Small intestine (tissue), 7 donors: ENCODE results near the gene CTRB1. TPM values are rescaled to one million over a fixed set of nuclear protein-coding genes. Genes with fewer than 3 reads are reported as not detected.
"Not testable (repeated sequence)": the region's sequence is repeated elsewhere in the genome, so short reads cannot be mapped to it uniquely, and the experiment has no call there.

Experiments used
- DNase-seq, 2 donors: peaks; one replicate each; pipeline versions ENCODE4 v3.0.0 to v3.0.0-alpha.2; 2013
- FAIRE-seq: peaks from 2 replicates; lab custom pipeline; 2012; peaks lifted over from hg19 to GRCh38; lab: Jason Lieb, UNC
- H3K27ac ChIP-seq, 3 donors: one replicate each; pipeline ENCODE4 v1.5.1; 2013; ENCODE audit warnings: low read length in 2 of 3, mild to moderate bottlenecking in 2 of 3, control low read depth in 1 of 3, inconsistent platforms in 1 of 3, low read depth in 1 of 3, moderate library complexity in 1 of 3
- H3K27me3 ChIP-seq, 3 donors: one replicate each; pipeline ENCODE4 v1.6.1; 2013; ENCODE audit warnings: low read length in 3 of 3, inconsistent platforms in 1 of 3; ENCODE audit not compliant: control insufficient read depth in 3 of 3, insufficient read depth in 3 of 3
- H3K36me3 ChIP-seq, 3 donors: one replicate each; pipeline ENCODE4 v1.6.1; 2013; ENCODE audit warnings: low read length in 3 of 3, inconsistent platforms in 1 of 3, low read depth in 1 of 3, mild to moderate bottlenecking in 1 of 3, moderate library complexity in 1 of 3; ENCODE audit not compliant: control insufficient read depth in 3 of 3, insufficient read depth in 2 of 3
- H3K4me1 ChIP-seq, 3 donors: one replicate each; pipeline ENCODE4 v1.6.1; 2013; ENCODE audit warnings: low read length in 2 of 3, inconsistent platforms in 1 of 3, low read depth in 1 of 3, mild to moderate bottlenecking in 1 of 3, moderate library complexity in 1 of 3; ENCODE audit not compliant: control insufficient read depth in 3 of 3, insufficient read depth in 2 of 3
- H3K4me3 ChIP-seq, 3 donors: one replicate each; pipeline ENCODE4 v1.5.1; 2013; ENCODE audit warnings: low read length in 3 of 3, control low read depth in 1 of 3, inconsistent platforms in 1 of 3, low read depth in 1 of 3, mild to moderate bottlenecking in 1 of 3, moderate library complexity in 1 of 3
- H3K9me3 ChIP-seq, 2 donors: one replicate each; pipeline ENCODE4 v1.6.1; 2013; ENCODE audit warnings: low read depth in 1 of 2, low read length in 1 of 2; ENCODE audit not compliant: control insufficient read depth in 2 of 2, insufficient read depth in 1 of 2
- WGBS, 3 donors: extraction: QIAGEN DNeasy Blood & Tissue Kit; methylation state at CpG; one replicate each; pipeline ENCODE4 v1.1.7; 2013; 5-methylcytosine and 5-hydroxymethylcytosine counted together
- polyA plus RNA-seq, 4 donors: library from polyadenylated mRNA; stranded (reverse) in 3 of 4; unstranded in 1 of 4; fragments of 200-250 nt in 3 of 4; fragments of 120-200 nt in 1 of 4; gene quantifications; one replicate each; pipeline versions ENCODE4 v1.2.1 to v1.2.3, GENCODE V29; 2013
- donor health status: healthy with polysubstance abuse.
- donor health status: control.
- donor health status: control.
- donor health status: Bipolar disorder and iron deficiency.
- donor health status: healthy.

Gene CTRB1
- polyA plus RNA-seq, 4 donors: 0.04 to 23.7 (median 3.6) TPM

GRCh38 chr16:75206749-75207451, 11.9 kb upstream of the CTRB1 start, which contains the start of gene CTRB2:
Gene CTRB2, minus strand, starts transcription at chr16:75207161. Its CDS starts 20 bp downstream, at chr16:75207141.
- DNase-seq: no peak
- no peak for FAIRE-seq
- Histone ChIP-seq H3K27ac (no peak within 1 kb of the TSS), H3K4me3 (no peak within 1 kb of the TSS), H3K9me3 (no peaks in the 10 kb centered on the region), H3K4me1 (no peaks in the 10 kb centered on the region), H3K27me3 (peaks cover 0 to 3% (median 0%) of the 10 kb centered on the region in 3 donors), H3K36me3 (no peaks in the 10 kb centered on the region)
- WGBS, 3 donors: 80 to 82% (median 81%) methylated on average over 22 to 24 of the region's 24 CpGs

DNA sequence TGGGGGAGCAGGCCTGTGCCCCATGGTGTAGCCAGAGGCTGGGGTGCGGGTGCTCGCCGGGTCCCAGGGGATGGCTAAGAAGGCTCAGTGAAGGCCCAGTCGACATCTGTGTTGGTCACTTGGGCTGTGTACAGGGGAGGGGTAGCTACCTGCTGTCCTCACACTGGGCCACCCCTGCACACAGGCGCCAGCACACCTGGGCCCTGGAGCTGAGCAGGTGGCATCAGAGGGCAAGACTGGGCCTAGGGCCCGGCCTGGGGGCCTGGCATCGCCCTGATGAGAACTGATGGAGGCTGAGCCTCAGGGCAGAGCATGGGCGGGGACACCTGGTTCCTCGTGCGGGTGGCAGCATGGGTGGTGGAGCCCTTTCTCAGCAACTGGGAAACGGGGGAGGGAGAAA, 11.0 kb upstream of the CTRB1 start:
- no peak overlapping the region for H3K27ac ChIP-seq
- H3K27me3 ChIP-seq: peaks cover 0 to 3% (median 0%) of the 10 kb centered on the region in 3 donors
- H3K4me3 ChIP-seq: no peak overlapping the region
- no peaks in the 10 kb centered on the region for H3K9me3 ChIP-seq
- DNase-seq (no peak), FAIRE-seq (no peak)
- H3K4me1 ChIP-seq: no peaks in the 10 kb centered on the region
- H3K36me3 ChIP-seq: no peaks in the 10 kb centered on the region
- 82 to 89% (median 87%) methylated on average over 11 of the region's 11 CpGs for WGBS, 3 donors

- Histone ChIP-seq H3K4me3 (no peak overlapping the region), H3K27me3 (peaks cover 0 to 3% (median 0%) of the 10 kb centered on the region in 3 donors), H3K4me1 (no peaks in the 10 kb centered on the region), H3K9me3 (no peaks in the 10 kb centered on the region), H3K27ac (no peak overlapping the region), H3K36me3 (no peaks in the 10 kb centered on the region)
- 78 to 83% (median 81%) methylated on average over 13 of the region's 13 CpGs for WGBS, 3 donors
- no peak for DNase-seq
- FAIRE-seq: no peak
Observed at GRCh38 chr16:75208242-75208825, 10.5 kb upstream of the CTRB1 start.

- WGBS, 3 donors: 85 to 89% (median 87%) methylated on average over 26 to 27 of the region's 27 CpGs
- no peak overlapping the region for H3K4me3 ChIP-seq
- H3K4me1 ChIP-seq: no peaks in the 10 kb centered on the region
- H3K27me3 ChIP-seq: peaks cover 0 to 3% (median 0%) of the 10 kb centered on the region in 3 donors
- no peaks in the 10 kb centered on the region for H3K36me3 ChIP-seq
- no peaks in the 10 kb centered on the region for H3K9me3 ChIP-seq
- DNase-seq: no peak
- FAIRE-seq: no peak
- H3K27ac ChIP-seq: no peak overlapping the region
Observed at GRCh38 chr16:75208861-75209505, 9.8 kb upstream of the CTRB1 start.

GRCh38 chr16:75209514-75209913, 9.3 kb upstream of the CTRB1 start:
- WGBS, 3 donors: 77 to 87% (median 79%) methylated on average over 7 of the region's 7 CpGs
- H3K4me3 ChIP-seq, H3K4me1 ChIP-seq, H3K36me3 ChIP-seq, DNase-seq, FAIRE-seq, H3K27ac ChIP-seq, H3K27me3 ChIP-seq, H3K9me3 ChIP-seq: not testable (repeated sequence)

GRCh38 chr16:75209944-75210343, 8.8 kb upstream of the CTRB1 start:
- FAIRE-seq (no peak), DNase-seq (no peak)
- peaks cover 0 to 3% (median 0%) of the 10 kb centered on the region in 3 donors for H3K27me3 ChIP-seq
- H3K36me3 ChIP-seq: no peaks in the 10 kb centered on the region
- 76 to 85% (median 78%) methylated on average over 5 of the region's 5 CpGs for WGBS, 3 donors
- H3K4me3 ChIP-seq: no peak overlapping the region
- H3K4me1 ChIP-seq: no peaks in the 10 kb centered on the region
- no peaks in the 10 kb centered on the region for H3K9me3 ChIP-seq
- H3K27ac ChIP-seq: no peak overlapping the region

GRCh38 chr16:75211286-75211685, 7.5 kb upstream of the CTRB1 start:
- not testable (repeated sequence) for H3K27ac ChIP-seq, H3K36me3 ChIP-seq, H3K9me3 ChIP-seq, FAIRE-seq, H3K4me3 ChIP-seq, DNase-seq, H3K27me3 ChIP-seq, H3K4me1 ChIP-seq
- WGBS, 3 donors: 82 to 87% (median 86%) methylated on average over 10 of the region's 10 CpGs

DNA sequence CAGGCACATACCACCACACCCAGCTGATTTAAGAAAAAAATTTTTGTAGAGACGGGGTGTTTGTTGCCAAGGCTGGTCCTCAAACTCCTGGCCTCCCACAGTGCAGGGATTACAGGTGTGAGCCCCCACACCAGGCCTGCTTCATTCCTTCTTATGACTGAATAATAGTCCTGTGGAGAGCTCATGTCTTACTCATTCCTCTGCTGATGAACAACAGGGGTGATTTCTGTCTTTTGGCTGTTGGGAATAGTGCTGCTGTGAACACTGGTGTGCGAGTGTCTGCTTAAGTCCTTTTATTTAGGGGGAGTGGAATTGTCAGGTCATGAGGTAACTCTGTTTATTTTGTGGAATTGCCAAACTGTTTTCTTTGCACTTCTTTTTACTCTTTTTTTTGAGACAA, 2.7 kb upstream of the CTRB1 start:
- DNase-seq (no peak), FAIRE-seq (no peak)
- no peaks in the 10 kb centered on the region for H3K36me3 ChIP-seq
- H3K4me3 ChIP-seq: no peak overlapping the region
- H3K4me1 ChIP-seq: no peaks in the 10 kb centered on the region
- H3K27me3 ChIP-seq: no peaks in the 10 kb centered on the region
- 76 to 88% (median 82%) methylated on average over 2 of the region's 2 CpGs for WGBS, 3 donors
- H3K27ac ChIP-seq: no peak overlapping the region
- H3K9me3 ChIP-seq: no peaks in the 10 kb centered on the region
